Liver (tissue), 3 donors: ENCODE measurements around the gene DCC.

ENCODE experiments used
- TAF1 ChIP-seq: conservative IDR thresholded peaks from 2 replicates; pipeline ENCODE4 v1.6.1; 2016; ENCODE audit warnings: antibody characterized with exemption, mild to moderate bottlenecking
- TF ChIP-seq, protein P1 (sequence below): fragments of 150-350 bp; IDR thresholded peaks from 2 replicates; pipeline ENCODE4 v1.5.1; 2017; ENCODE audit warnings: improper control_type of control experiment, low read depth, low read length; ENCODE audit not compliant: missing input control
- donor health status: healthy.
- donor health status: healthy.

DNA sequence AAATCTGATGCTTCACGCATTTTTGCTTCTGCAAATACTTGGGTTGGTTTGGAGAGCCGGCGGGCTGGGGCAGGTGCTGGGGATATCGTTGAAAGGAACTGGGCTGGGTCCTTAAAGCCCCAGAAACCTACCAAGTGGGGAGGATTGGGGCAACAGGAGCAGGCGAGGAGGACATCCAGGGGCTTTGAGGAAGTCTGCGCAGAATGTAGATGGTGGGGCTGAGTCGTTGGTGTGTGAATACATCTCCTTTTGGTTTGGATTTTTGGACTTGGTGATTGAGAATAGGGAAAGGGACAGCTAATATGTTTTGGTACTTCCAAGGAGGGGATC is 1.1 kb downstream of the DCC start:
- TF ChIP-seq, protein P1, sequence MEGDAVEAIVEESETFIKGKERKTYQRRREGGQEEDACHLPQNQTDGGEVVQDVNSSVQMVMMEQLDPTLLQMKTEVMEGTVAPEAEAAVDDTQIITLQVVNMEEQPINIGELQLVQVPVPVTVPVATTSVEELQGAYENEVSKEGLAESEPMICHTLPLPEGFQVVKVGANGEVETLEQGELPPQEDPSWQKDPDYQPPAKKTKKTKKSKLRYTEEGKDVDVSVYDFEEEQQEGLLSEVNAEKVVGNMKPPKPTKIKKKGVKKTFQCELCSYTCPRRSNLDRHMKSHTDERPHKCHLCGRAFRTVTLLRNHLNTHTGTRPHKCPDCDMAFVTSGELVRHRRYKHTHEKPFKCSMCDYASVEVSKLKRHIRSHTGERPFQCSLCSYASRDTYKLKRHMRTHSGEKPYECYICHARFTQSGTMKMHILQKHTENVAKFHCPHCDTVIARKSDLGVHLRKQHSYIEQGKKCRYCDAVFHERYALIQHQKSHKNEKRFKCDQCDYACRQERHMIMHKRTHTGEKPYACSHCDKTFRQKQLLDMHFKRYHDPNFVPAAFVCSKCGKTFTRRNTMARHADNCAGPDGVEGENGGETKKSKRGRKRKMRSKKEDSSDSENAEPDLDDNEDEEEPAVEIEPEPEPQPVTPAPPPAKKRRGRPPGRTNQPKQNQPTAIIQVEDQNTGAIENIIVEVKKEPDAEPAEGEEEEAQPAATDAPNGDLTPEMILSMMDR, result no peak
- TF ChIP-seq TAF1, result no peak
